GM04504 (cell line): ENCODE data around the gene ARL3.

Source experiments
- DNase-seq: peaks from one replicate; pipeline ENCODE4 v3.0.0-alpha.2; 2012; ENCODE audit warnings: low read depth

ARL3 gene

GRCh38 chr10:102634686-102635085 is 79.5 kb downstream of the ARL3 start:
- no peak for DNase-seq

DNA sequence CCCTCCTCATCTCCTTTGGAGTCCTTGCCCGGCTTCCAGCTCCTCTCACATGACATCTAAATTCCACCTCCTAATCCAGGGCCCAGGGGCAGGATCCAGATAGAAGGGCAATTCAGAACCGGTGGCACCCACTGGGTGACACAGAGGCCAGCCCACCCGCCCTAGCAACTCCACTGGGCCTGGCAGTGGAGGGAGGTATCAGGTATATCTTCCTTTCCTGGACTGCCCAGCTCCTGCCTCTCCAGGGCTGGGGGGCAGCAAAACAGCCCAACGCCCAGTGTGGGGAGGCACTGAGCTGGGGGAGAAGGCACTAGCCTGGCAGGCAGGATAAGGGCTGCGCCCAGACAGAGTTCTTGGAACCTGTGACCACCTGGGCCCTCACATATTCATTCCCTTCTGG is 80.3 kb downstream of the ARL3 start:
- no peak for DNase-seq

DNA sequence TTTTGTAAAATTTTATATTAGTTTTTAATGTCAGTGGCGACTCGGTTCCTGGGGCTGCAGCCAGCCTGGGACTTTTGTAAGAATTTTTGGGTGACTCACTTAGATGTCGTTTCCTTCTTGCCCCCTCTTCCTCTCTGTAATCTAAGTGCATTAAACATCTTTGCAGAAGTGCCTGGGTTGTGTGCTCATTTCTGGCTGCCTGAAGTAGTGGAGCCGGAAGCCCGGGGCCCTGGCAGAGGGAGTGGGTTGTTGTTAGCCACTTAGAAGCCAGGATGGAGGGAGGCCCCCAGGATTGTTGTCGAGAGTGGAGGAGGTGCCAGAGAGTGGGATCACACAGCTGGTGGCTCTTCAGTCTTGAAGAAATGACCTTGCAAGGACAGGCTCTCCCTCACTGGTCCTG is 80.9 kb downstream of the ARL3 start:
- no peak for DNase-seq

- DNase-seq, result no peak
Measured at GRCh38 chr10:102632394-102633111, 81.6 kb downstream of the ARL3 start.

GRCh38 chr10:102631525-102632393 is 82.4 kb downstream of the ARL3 start:
- no peak for DNase-seq

- no peak for DNase-seq
Measured at GRCh38 chr10:102630663-102631062, 83.5 kb downstream of the ARL3 start.

- peak; percentile 68 for DNase-seq
Measured at GRCh38 chr10:102629661-102630614, 84.3 kb downstream of the ARL3 start.

- DNase-seq, result no peak
Measured at GRCh38 chr10:102628451-102628911, 85.7 kb downstream of the ARL3 start.

DNA sequence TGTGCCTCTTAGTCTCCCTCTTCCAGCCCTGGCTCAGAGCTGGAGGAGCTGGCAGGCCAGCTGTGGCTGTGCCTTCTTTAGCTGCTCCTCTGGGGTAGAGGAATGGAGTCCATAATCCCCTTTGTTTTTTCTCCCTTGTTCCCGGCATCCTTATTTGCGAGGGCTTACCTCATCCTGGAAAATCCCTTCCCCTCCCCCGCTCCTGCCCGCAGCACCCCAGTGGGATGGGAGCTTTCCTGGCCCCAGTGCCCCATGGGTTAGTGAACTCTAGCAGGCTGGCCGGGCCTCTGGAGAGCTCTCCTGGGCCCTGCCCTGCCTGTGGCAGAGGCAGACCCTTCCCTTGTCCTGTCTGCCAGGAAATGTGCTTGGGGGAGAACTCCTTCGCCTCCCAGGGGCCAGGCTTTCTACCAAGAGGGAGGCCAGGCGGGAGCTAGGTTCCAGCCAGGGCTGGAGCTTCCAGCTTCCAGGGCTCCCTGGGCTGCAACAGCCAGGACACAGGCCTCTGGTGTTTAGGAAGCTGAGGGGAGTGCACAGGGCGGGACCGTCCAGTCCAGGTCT is 86.4 kb downstream of the ARL3 start:
- DNase-seq, result no peak

GRCh38 chr10:102627291-102627735 is 86.9 kb downstream of the ARL3 start:
- DNase-seq, result no peak

GRCh38 chr10:102626026-102626685 is 88.0 kb downstream of the ARL3 start:
- no peak for DNase-seq

GRCh38 chr10:102624751-102625645 is 89.2 kb downstream of the ARL3 start:
- no peak for DNase-seq

DNA sequence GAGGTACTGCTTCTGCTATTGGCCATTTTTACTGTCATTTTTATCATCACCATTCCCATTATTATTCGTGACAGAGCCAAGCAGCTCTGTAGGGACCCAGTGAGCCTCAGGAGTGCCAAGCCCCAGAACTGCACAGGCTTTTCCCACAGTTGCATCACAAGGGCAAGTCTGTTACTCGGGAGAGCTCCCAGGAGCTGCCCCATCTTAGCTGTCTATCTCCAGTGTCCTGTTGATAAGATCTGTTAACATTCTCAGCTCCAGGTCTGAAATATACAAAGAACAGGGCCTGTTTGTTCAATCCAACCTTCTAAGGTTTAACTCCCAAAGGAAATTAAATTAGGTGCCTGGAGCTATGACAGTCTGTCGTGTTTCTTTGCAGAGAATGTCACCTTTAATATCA is 90.1 kb downstream of the ARL3 start:
- no peak for DNase-seq
